ENCODE data around the gene ZNF526. TPM values are rescaled to one million over a fixed set of nuclear protein-coding genes. Genes with fewer than 3 reads are reported as not detected.
"Not testable (repeated sequence)": the region's sequence is repeated elsewhere in the genome, so short reads cannot be mapped to it uniquely, and the experiment has no call there.

ZNF526 gene
- polyA plus RNA-seq, 4 donors = 8.0 to 8.8 (median 8.5) TPM

DNA sequence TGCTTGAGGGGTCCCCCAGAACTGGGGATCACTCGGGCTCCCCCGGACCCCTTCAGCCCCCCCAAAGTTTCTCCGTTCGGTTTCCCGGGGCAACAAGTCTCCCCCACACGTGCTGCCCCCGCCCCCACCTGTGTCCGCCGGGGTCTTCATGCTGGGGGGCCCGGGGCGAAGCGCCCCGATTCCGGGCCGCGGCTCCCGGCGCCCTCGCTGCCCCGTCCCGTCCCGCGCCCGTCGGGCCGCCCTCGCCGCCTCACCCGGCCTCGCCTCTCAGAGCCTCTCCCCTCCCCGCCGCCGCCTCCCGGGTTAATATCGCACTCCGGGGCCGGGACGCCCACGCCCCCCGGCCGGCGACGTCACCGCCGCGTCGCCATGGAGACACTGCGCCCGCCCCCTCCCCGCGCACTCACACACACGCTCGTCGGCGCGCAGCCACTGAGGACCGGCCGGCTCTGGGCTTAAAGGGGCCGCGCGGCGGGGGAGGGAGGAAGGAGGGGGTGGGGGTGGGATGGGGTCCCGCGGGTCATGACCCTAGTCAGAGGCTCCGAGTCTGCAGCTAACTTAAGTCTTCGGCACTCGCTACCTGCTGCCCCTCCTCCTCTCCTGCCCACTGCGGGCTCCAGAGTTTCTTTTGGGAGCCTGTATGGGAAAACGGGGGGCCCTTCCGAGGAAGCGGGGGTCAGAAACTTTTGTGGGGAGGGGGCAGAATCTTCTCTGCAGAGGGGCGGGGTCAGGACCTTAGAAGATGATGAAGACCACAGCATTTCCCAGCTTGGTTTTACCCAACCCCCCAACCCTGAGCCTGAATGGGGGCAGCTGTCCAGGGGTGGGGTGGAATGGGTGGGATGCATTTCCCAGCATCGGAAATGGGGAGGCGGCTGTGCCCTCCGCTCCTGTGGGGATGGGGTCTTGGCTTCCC is 35.0 kb downstream of the ZNF526 start, which contains the start of gene ERF:
ERF (minus strand) TSS at position 279 of the 916 bp plus-strand sequence; CDS start at position 150, 129 bp downstream.
- peak in 3 of 4 donors; percentile 84 to 88 (median 85) for DNase-seq (ENCODE audit: low read depth in 4 of 4, low spot score in 3 of 4)

DNA sequence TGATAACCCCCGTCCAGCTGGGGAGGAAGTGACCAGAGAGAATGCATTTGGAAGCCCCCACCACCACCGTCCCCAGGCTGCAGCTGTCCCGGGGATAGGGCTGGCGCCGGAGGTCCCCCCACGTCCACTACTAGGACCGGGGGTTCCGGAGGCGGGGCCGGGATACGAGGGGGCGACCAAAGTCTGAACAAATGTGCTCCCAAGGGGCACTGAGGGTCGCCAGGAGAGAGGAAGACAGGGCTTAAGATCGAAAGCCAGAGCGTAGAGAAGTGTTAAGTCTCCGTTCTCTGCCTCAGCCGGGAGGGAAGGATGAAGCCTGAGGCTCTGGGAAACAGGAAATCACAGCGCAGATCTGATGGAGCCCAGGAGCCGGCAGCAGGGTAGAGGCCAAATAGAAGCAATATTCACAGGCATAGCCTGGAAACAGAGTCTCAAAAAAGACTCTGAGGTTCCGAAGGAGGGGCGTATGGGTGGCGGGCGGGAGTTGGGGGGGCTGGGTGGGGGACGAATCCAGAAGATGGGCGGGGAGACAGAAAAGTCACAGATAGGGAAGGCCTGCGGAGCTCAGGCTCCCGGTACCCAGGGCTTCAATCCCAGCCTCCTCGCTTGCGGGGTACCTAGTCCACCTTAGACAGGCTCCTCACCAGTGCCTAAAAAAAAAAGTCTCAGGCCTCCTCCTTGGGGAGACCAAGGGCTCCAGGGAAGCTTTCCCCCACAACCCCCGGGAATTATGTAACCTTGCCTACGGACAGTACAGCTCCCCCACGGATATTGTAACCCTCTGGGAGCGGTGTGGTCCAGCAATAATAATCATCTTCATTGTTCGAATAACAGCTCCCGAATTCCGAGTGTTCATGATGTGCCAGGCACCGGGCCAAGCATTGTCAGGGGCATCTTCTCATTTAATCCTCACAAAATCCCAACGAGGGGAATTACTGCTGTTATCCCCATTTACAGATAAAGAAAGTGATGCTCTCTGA is 35.9 kb downstream of the ZNF526 start:
- DNase-seq (ENCODE audit: low read depth in 4 of 4, low spot score in 3 of 4) = peak in 3 of 4 donors; percentile 45 to 60 (median 46)

DNA sequence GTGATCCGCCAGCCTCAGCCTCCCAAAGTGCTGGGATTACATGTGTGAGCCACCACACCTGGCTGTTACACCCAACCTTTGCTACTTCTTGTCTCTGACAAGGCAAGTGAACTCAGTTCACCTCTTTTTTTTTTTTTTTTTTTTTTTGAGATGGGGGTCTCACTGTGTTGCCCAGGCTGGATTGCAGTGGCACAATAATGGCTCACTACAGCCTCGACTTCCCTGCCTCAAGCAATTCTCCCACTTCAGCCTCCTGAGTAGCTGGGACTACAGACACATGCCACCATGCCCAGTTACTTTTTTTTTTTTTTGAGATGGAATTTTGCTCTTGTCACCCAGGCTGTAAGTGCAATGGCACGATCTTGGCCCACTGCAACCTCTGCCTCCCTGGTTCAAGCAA is 37.7 kb downstream of the ZNF526 start:
- DNase-seq (ENCODE audit: low read depth in 4 of 4, low spot score in 3 of 4) = not testable (repeated sequence)

DNA sequence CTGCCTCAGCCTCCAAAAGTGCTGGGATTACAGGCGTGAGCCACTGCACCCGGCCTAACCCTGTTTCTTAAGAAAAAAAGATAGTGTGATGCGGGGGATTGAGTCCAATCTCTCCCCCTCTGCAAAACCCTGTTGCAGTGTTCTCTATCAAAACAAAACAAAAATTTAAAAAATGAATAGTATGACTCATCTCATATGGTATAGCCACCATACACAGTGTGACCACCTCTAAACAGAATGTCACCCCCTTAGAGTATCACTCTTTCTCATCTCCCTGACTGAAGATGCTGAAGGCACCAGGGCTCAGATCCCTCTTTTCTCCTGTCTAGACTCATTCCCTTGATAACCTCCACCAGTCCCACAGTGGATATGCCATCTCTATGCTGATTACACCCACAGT is 41.7 kb downstream of the ZNF526 start:
- DNase-seq (ENCODE audit: low read depth in 4 of 4, low spot score in 3 of 4) = no peak

DNA sequence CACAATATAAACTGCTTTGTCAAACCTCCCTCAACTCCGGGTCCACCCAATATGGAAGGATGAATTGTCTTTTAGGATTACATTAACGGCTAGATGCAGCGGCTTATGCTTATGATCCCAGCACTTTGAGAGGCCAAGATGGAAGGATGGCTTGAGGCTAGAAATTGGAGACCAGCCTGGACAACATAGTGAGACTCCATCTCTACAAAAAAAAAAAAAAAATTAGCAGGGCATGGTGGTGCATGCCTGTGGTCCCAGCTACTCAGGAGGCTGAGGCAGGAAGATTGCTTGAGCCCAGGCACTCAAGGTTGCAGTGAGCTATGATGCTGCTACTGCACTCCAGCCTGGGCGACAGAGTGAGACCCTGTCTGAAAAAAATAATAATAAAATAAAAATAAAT is 46.0 kb downstream of the ZNF526 start:
- DNase-seq (ENCODE audit: low read depth in 4 of 4, low spot score in 3 of 4) = not testable (repeated sequence)

DNA sequence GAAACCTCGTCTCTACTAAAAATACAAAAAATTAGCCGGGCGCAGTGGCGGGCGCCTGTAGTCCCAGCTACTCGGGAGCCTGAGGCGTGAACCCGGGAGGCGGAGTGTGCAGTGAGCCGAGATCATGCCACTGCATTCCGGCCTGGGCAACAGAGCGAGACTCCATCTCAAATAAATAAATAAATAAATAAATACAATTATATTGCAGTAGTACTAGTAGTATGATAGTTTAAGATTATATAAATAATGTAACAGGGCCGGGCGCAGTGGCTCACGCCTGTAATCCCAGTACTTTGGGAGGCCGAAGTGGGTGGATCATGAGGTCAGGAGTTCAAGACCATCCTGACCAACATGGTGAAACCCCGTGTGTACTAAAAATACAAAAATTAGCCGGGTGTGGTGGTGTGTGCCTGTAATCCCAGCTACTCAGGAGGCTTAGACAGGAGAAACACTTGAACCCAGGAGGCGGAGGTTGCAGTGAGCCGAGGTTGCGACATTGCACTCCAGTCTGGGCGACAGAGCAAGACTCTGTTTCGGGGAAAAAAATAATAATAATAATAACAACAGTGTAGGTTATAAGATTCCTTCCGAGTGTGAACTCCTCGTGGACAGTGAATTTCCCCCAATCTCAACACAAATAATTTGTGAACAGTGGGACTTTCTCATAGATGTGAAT is 47.0 kb downstream of the ZNF526 start:
- DNase-seq (ENCODE audit: low read depth in 4 of 4, low spot score in 3 of 4) = not testable (repeated sequence)

DNA sequence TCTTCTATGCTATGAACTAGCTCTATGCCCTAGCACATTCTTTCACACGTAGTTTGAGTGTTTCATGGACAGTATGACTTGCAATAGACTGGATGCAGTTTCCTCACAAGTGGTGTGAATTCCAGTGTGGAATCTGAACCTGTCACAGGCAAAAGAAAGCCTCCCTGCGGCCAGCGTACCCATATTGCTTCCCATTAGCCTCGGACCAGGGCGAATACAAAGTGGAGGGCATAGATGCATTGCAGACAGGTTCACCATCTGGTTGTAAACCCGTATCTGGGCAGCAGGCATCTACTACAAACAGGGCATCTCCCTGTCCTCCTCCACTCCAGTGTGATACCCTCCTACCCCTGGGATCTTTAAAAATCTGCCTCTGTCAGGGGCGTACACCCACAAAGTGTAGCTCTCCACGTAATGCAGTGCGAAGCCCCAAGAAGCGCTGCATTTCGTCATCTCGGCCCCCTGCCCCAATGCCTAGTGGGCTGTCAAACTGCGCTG is 47.6 kb downstream of the ZNF526 start:
- no peak for DNase-seq (ENCODE audit: low read depth in 4 of 4, low spot score in 3 of 4)

DNA sequence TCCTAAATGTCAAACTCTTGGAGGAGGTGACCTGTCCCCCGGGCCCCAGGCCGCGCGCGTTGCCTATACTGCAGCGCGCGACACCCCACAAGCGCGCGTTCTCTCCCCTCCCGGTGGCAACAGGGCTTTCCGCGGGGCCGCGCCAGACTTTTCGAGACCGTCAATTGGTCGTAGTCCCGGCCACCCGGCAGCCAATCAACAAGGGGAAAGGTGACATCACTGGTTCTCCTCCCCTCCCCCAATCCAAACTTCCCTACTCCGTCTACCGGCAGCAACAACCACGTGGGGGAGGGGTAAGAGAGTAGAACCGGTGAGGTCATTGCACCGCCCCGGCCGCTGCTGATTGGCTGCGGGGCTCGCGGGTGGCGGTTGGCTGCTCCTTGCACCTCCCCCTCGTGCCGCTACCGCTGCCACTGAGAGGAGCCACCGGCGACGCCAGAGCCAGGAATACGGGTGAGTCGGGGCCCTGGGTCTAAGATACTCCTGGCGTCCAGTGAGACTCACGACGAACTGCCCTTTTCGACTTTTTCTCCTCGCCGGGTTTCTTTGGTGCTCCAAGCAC is 48.1 kb downstream of the ZNF526 start:
- DNase-seq (ENCODE audit: low read depth in 4 of 4, low spot score in 3 of 4) = peak; percentile 100

DNA sequence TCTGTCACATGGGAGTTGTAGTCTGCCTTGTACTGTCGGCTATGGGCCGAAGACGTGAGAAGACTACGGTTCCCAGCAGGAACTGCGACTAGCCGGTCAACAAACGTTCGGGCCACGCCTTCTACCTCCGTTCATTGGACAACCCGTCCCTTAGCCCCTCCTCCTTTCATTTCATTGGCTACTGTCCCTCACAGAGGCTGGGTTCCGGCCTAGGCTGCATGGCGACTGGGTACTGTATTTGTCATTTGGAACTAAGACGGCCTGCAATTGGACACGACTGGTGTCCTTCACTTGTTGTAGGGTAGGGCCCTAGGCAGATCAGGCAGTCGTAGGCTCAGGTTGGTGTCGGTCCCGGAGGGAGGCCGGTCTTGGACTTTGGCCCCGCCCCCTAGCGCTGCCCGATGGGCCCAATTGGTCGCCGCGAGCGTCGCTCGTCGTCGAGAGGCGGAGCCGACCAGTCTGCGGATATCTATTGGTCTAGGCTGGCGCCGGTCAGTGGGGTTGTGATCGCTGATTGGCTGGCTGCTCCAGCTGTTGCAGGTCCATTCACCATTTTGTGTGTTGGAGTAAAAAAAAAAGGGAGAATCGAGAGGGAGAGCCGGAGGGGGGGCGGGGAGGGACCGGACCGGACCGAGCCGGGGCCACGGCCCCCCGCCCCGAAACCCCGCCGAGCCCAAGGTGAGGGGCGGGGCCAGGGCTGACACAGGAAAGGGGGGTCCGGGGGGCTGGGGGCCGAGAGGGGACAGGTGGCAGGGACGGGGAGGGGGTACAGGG is 48.8 kb downstream of the ZNF526 start, which contains the start of gene CIC:
CIC (plus strand) TSS at position 549 of the 774 bp plus-strand sequence. CDS start 2,532 bp downstream, outside the sequence.
- peak; percentile 99 to 100 (median 100) for DNase-seq (ENCODE audit: low read depth in 4 of 4, low spot score in 3 of 4)

DNA sequence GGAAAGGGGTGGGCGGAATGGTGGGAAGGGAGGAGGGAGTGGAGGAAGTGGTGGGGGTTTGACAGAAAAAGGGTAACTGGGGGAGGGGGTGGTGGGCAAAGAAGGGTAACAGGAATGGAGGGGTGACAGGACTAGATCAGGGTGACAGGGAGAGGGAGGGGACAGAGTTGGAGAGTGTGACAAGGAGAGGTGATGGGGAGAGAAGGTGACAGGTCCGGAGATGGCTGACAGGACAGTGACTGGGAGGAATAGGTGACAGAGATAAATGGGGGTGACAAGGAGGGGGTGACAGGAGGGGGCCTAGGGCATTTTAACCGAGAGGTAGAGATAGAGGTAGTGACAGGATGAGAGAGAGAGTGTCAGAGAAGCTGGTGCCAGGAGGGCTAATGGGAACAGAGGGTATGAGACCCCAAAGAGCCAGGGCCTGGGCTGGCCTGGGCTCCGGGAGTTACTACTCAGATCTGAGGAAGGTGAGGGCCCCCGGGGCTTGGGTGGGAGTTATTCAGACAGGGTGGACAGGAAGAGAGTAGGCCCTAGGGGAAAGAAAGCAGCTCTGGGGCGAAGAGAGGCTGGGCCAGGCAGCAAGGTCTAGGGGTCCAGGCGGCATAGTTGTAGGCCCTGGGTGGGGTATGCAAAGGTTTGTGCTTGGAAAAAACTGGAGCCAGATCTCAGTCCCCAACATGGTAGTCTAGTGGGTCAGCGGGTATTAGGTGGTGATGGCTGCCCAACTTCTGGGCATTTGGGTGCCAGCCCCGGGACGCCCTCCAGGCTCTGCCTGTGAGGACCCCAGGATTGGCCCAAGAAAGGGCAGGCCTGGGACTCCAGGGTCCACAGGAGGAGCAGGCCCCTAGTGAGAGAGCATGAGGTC is 49.6 kb downstream of the ZNF526 start:
- DNase-seq (ENCODE audit: low read depth in 4 of 4, low spot score in 3 of 4) = no peak

DNA sequence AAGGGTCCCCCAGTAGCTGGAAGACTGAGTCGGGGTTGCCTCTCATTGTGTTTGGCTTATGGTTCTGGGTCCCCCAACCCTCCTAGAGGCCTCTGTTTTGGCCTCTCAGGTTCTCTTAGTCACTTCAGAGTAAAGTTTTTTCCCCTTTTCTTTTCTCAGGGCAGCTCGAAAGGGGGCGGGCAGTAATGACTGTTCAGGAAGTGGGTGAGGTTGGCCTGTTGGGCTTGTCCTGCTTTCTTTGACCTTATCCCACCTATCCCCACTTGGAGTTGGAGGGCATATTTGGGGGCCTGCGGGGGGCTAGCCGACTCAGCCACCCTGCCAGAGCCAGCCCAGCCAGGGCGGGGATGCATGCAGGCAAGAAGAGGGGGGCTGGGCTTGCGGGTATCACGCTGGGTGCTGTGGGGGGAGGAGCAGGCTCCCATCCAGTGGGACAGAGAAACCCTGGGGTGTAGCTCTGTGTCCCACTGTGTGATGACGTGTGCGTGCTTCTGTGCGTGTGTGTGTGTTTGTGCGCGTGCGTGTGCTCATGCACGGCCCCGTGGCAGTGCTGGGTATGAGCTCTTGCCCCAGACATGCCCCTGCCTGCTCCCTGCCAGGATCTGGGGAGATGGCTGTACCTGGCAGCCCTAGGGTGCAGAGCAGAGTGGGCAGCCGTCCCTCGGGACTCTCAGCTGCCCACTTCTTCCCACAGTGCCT is 50.4 kb downstream of the ZNF526 start:
- DNase-seq (ENCODE audit: low read depth in 4 of 4, low spot score in 3 of 4) = no peak

DNA sequence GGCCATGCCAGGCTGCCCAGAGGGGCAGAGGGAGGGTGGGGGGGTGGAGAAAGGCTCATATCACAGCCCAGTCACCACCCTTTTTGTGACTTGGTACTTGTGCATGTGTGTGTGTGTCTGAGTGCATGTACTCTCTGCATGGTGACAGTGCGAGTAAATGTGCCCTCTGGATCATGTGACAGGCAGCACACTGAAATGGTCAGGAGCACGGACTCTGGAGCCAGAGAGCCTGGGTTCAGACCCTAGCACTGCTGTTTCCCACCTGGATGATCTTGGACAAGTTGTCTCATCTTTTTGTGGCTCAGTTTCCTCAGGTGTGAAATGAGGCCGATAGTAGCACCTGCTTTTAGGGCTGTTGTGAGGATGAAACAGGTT is 50.9 kb downstream of the ZNF526 start:
- no peak for DNase-seq (ENCODE audit: low read depth in 4 of 4, low spot score in 3 of 4)

DNA sequence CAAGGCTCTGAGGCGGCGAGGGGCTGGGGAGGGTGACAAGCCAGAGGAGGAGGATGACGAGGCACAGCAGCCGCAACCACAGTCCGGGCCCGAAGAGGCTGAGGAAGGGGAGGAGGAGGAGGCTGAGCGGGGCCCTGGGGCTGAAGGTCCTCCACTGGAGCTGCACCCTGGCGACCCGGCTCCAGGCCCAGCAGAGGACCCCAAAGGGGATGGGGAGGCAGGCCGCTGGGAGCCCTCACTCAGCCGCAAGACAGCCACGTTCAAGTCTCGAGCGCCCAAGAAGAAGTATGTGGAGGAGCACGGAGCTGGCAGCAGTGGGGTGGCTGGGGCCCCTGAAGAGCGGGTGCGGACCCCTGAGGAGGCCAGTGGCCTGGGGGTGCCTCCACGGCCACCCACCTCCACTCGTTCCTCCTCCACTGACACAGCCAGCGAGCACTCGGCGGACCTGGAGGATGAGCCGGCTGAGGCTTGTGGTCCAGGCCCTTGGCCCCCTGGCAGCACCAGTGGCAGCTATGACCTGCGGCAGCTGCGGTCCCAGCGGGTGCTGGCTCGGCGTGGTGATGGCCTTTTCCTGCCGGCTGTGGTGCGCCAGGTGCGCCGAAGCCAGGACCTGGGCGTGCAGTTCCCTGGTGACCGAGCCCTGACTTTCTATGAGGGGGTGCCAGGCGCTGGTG is 51.9 kb downstream of the ZNF526 start:
- DNase-seq (ENCODE audit: low read depth in 4 of 4, low spot score in 3 of 4) = no peak

DNA sequence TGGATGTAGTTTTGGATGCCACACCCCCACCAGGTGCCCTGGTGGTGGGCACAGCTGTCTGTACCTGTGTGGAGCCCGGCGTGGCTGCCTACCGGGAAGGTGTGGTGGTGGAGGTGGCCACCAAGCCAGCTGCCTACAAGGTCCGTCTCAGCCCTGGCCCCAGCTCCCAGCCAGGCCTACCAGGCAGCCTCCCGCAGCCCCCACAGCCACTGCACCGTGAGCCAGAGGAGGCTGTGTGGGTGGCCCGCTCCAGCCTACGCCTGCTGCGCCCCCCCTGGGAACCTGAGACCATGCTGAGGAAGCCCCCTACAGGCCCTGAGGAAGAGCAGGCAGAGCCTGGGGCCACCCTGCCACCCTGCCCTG is 52.4 kb downstream of the ZNF526 start:
- no peak for DNase-seq (ENCODE audit: low read depth in 4 of 4, low spot score in 3 of 4)

DNA sequence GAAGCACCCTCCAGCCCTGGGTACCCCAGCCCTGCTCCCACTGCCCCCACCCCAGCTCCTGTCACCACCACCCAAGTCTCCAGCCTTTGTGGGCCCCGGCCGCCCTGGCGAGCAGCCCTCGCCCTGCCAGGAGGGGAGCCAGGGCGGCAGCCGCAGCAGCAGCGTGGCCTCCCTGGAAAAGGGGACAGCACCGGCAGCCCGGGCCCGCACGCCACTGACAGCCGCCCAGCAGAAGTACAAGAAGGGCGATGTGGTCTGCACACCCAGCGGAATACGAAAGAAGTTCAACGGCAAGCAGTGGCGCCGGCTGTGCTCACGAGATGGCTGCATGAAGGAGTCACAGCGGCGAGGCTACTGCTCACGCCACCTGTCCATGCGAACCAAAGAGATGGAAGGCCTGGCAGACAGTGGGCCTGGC is 52.9 kb downstream of the ZNF526 start:
- DNase-seq (ENCODE audit: low read depth in 4 of 4, low spot score in 3 of 4) = no peak

DNA sequence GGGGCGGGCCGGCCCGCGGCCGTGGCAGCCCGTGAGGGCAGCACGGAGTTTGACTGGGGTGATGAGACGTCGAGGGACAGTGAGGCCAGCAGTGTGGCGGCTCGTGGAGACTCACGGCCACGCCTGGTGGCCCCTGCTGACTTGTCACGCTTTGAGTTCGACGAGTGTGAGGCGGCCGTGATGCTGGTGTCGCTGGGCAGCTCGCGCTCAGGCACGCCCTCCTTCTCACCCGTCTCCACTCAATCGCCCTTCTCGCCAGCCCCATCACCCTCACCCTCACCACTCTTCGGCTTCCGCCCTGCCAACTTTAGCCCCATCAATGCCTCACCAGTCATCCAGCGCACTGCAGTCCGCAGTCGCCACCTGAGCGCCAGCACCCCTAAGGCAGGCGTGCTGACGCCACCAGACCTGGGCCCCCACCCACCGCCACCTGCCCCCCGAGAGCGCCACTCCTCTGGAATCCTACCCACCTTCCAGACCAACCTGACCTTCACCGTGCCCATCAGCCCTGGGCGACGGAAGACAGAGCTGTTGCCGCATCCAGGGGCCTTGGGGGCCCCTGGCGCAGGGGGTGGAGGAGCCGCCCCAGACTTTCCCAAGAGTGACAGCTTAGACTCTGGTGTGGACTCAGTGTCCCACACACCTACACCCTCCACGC is 53.4 kb downstream of the ZNF526 start:
- DNase-seq (ENCODE audit: low read depth in 4 of 4, low spot score in 3 of 4) = no peak
